ENCODE measurements around the gene CIB4. TPM values are rescaled to one million over a fixed set of nuclear protein-coding genes. Genes with fewer than 3 reads are reported as not detected.

CIB4 gene
- total RNA-seq (2022), result not detected in 2 replicates
- percentile 4 among the genes with signal in this experiment for Bru-seq, nascent RNA
- percentile 7 among the genes with signal in this experiment for BruChase-seq, experiment 1, labeled RNA remaining after a 2-hour chase
- percentile 6 among the genes with signal in this experiment for BruChase-seq, experiment 2, labeled RNA remaining after a 6-hour chase
- long read RNA-seq, result 0 reads

GRCh38 chr2:26640781-26641564 lies at the start of gene CIB4:
TSS of gene CIB4 (minus strand) at chr2:26641366. CDS start at chr2:26641314, 52 bp downstream.
- no peaks in the 10 kb centered on the region for H3K9me3 ChIP-seq
- no peaks in the 10 kb centered on the region for H3K4me1 ChIP-seq
- H3K9me3 Mint-ChIP-seq (ENCODE audit: unreplicated experiment), result no peaks in the 10 kb centered on the region
- peaks cover 6% of the 10 kb centered on the region for H3K4me1 Mint-ChIP-seq (ENCODE audit: low read depth, unreplicated experiment)
- POLR2A ChIA-PET, result no interaction called here
- H3K36me3 ChIP-seq (ENCODE audit: control insufficient read depth, insufficient read depth, low read length), result no peaks in the 10 kb centered on the region
- intact Hi-C loops (cut with micrococcal nuclease; ENCODE audit: unreplicated experiment), result loop anchor here (5.0 kb wide), 1 partner anchor 34 kb away; no protein-coding TSS in a partner anchor
- CTCF ChIA-PET, result interaction anchor here (0.5 to 0.6 kb wide), 3 partner anchors 39 to 302 kb away, joined by 3 to 4 read pairs (median 3); no protein-coding TSS in a partner anchor
- no peak for TF ChIP-seq CTCF (IDR thresholded peaks at IDR 0.05; ENCODE audit: insufficient read depth in 1 of 2, low read depth in 1 of 2, low read length in 1 of 2, severe bottlenecking in 1 of 2, unreplicated experiment in 1 of 2)
- BruUV-seq (replicated peaks), result no TSS peak
- H3K4me3 ChIP-seq (ENCODE audit: low read depth, low read length), result no peak within 1 kb of the TSS
- no peaks in the 10 kb centered on the region for H3K27me3 ChIP-seq (replicated peaks; ENCODE audit: control insufficient read depth, insufficient read depth, low read length)
- no peak within 1 kb of the TSS for H3K27ac Mint-ChIP-seq (ENCODE audit: unreplicated experiment)
- H3K27me3 Mint-ChIP-seq (ENCODE audit: insufficient read depth, unreplicated experiment), result peaks cover 11% of the 10 kb centered on the region
- H3K36me3 Mint-ChIP-seq (ENCODE audit: insufficient read depth, unreplicated experiment), result no peaks in the 10 kb centered on the region
- no peak for DNase-seq
- H3K4me3 Mint-ChIP-seq (ENCODE audit: unreplicated experiment), result no peak within 1 kb of the TSS

- intact Hi-C loops (cut with micrococcal nuclease; ENCODE audit: unreplicated experiment), result loop anchor here (5.0 kb wide), 2 partner anchors 60 to 80 kb away; no protein-coding TSS in a partner anchor
- Mint-ChIP-seq H3K4me3 (ENCODE audit: unreplicated experiment) (no peak overlapping the region), H3K4me1 (ENCODE audit: low read depth, unreplicated experiment) (peaks cover 32% of the 10 kb centered on the region), H3K27me3 (ENCODE audit: insufficient read depth, unreplicated experiment) (peaks cover 4% of the 10 kb centered on the region), H3K27ac (ENCODE audit: unreplicated experiment) (no peak overlapping the region), H3K36me3 (ENCODE audit: insufficient read depth, unreplicated experiment) (no peaks in the 10 kb centered on the region), H3K9me3 (ENCODE audit: unreplicated experiment) (no peaks in the 10 kb centered on the region)
- DNase-seq, result peak; percentile 62 to 67
- ChIA-PET POLR2A (no interaction called here), CTCF (no interaction called here)
- TF ChIP-seq CTCF (IDR thresholded peaks at IDR 0.05; ENCODE audit: insufficient read depth in 1 of 2, low read depth in 1 of 2, low read length in 1 of 2, severe bottlenecking in 1 of 2, unreplicated experiment in 1 of 2), result no peak
- H3K36me3 ChIP-seq (ENCODE audit: control insufficient read depth, insufficient read depth, low read length), result no peaks in the 10 kb centered on the region
- no TSS peak for BruUV-seq (replicated peaks)
- no peak overlapping the region for H3K4me3 ChIP-seq (ENCODE audit: low read depth, low read length)
- no peaks in the 10 kb centered on the region for H3K9me3 ChIP-seq
- no peaks in the 10 kb centered on the region for H3K27me3 ChIP-seq (replicated peaks; ENCODE audit: control insufficient read depth, insufficient read depth, low read length)
- peaks cover 26% of the 10 kb centered on the region for H3K4me1 ChIP-seq
These were observed 46.6 kb upstream of the CIB4 start for GRCh38 chr2:26687801-26688200.

GRCh38 chr2:26687328-26687727 lies 46.2 kb upstream of the CIB4 start:
- Histone ChIP-seq H3K36me3 (ENCODE audit: control insufficient read depth, insufficient read depth, low read length) (no peaks in the 10 kb centered on the region), H3K4me3 (ENCODE audit: low read depth, low read length) (no peak overlapping the region), H3K27me3 (replicated peaks; ENCODE audit: control insufficient read depth, insufficient read depth, low read length) (no peaks in the 10 kb centered on the region), H3K4me1 (peaks cover 26% of the 10 kb centered on the region), H3K9me3 (no peaks in the 10 kb centered on the region)
- Mint-ChIP-seq H3K9me3 (ENCODE audit: unreplicated experiment) (no peaks in the 10 kb centered on the region), H3K36me3 (ENCODE audit: insufficient read depth, unreplicated experiment) (no peaks in the 10 kb centered on the region), H3K4me1 (ENCODE audit: low read depth, unreplicated experiment) (peaks cover 30% of the 10 kb centered on the region), H3K4me3 (ENCODE audit: unreplicated experiment) (no peak overlapping the region), H3K27me3 (ENCODE audit: insufficient read depth, unreplicated experiment) (peaks cover 8% of the 10 kb centered on the region), H3K27ac (ENCODE audit: unreplicated experiment) (no peak overlapping the region)
- DNase-seq, result no peak
- no peak for TF ChIP-seq CTCF (IDR thresholded peaks at IDR 0.05; ENCODE audit: insufficient read depth in 1 of 2, low read depth in 1 of 2, low read length in 1 of 2, severe bottlenecking in 1 of 2, unreplicated experiment in 1 of 2)
- ChIA-PET CTCF (no interaction called here), POLR2A (no interaction called here)
- no TSS peak for BruUV-seq (replicated peaks)
- intact Hi-C loops (cut with micrococcal nuclease; ENCODE audit: unreplicated experiment), result loop anchor here (5.0 kb wide), 2 partner anchors 60 to 80 kb away; no protein-coding TSS in a partner anchor

Measured in Caco-2 (cell line).